Measurements from ENCODE around the gene GNPDA1. TPM values are rescaled to one million over a fixed set of nuclear protein-coding genes. Genes with fewer than 3 reads are reported as not detected.
"Not testable (repeated sequence)": the region's sequence is repeated elsewhere in the genome, so short reads cannot be mapped to it uniquely, and the experiment has no call there.

The GNPDA1 gene
- 8.6 TPM for polyA plus RNA-seq (2012; ENCODE audit: low read depth, missing spikeins)

GRCh38 chr5:142012792-142013388, at the start of gene GNPDA1:
Gene GNPDA1, minus strand, starts transcription at chr5:142013027. Its CDS starts 992 bp downstream, at chr5:142012035.
- no peak for TF ChIP-seq POLR2AphosphoS5 (IDR thresholded peaks at IDR 0.05; ENCODE audit: low read depth, low read length)
- no peak for TF ChIP-seq TAF1 (IDR thresholded peaks at IDR 0.05; ENCODE audit: low read depth, low read length)
- TF ChIP-seq POLR2A (IDR thresholded peaks at IDR 0.05; ENCODE audit: low read depth, low read length): peak; percentile 24; the same call in 1 of the 2 replicates
- no peak for TF ChIP-seq POU2F2 (IDR thresholded peaks at IDR 0.05; ENCODE audit: low read depth, low read length)
- no peak for TF ChIP-seq SPI1 (IDR thresholded peaks at IDR 0.05; ENCODE audit: low read depth, low read length)
- peak; percentile 85 for FAIRE-seq

DNA sequence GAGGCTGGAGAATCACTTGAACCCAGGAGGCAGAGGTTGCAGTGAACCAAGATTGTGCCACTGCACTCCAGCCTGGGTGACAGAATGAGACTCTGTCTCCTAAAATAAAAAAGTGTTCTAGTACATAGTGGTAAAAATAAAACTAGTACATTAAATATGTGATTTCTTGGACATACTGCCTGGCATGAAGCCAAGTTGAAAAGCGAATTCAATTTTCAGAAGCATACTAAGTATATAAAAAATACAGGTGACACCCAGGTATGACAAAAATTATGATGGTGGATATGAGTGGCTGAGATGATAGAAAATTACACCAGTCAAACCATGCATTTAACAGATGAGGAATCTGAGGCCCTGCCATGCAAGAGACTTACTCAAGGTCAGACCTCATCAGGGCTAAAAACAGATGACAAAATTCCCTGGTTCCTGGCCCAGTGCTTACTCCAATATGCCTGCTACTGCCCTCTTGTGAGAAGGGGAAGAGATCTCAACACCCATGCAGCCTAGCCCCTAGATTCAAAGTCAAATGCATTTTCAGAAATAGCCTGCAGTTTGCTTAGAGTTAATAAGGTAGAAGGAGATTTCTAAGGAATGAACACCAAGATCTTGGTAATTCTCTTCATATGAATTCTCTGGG, 46.6 kb upstream of the GNPDA1 start:
- FAIRE-seq (no peak), DNase-seq (ENCODE audit: insufficient read length, low spot score) (no peak)
- TF ChIP-seq TAF1 (IDR thresholded peaks at IDR 0.05; ENCODE audit: low read depth, low read length) (no peak), POLR2A (IDR thresholded peaks at IDR 0.05; ENCODE audit: low read depth, low read length) (no peak), SPI1 (IDR thresholded peaks at IDR 0.05; ENCODE audit: low read depth, low read length) (no peak), POLR2AphosphoS5 (IDR thresholded peaks at IDR 0.05; ENCODE audit: low read depth, low read length) (no peak), PAX5 (IDR thresholded peaks at IDR 0.05; ENCODE audit: insufficient read depth, low read length, severe bottlenecking) (no peak), POU2F2 (IDR thresholded peaks at IDR 0.05; ENCODE audit: low read depth, low read length) (no peak)

More at GRCh38 chr5:142012792-142013388, at the start of gene GNPDA1:
- DNase-seq (ENCODE audit: insufficient read length, low spot score): peak; percentile 70

DNA sequence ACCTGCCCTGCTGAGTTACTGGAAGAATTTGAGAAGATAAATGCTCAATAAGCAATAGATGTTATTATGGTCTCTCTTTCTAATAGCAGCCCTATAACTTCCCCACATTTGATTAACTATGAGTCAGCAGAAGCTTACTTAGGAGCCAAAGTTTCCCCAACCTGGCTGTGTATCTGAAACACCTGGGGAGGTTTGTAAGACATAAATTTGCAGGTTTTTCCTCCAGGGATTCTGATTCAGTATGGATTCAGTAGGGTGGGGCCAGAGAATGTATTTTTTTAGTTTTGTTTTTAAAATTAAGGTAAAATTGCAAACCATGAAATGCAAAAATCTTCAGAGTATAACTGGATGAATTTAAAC, 44.9 kb upstream of the GNPDA1 start:
- no peak for FAIRE-seq
- no peak for TF ChIP-seq TAF1 (IDR thresholded peaks at IDR 0.05; ENCODE audit: low read depth, low read length)
- no peak for TF ChIP-seq SPI1 (IDR thresholded peaks at IDR 0.05; ENCODE audit: low read depth, low read length)
- TF ChIP-seq PAX5 (IDR thresholded peaks at IDR 0.05; ENCODE audit: insufficient read depth, low read length, severe bottlenecking): no peak
- TF ChIP-seq POU2F2 (IDR thresholded peaks at IDR 0.05; ENCODE audit: low read depth, low read length): no peak
- TF ChIP-seq POLR2AphosphoS5 (IDR thresholded peaks at IDR 0.05; ENCODE audit: low read depth, low read length): no peak
- no peak for TF ChIP-seq POLR2A (IDR thresholded peaks at IDR 0.05; ENCODE audit: low read depth, low read length)
- DNase-seq (ENCODE audit: insufficient read length, low spot score): no peak

DNA sequence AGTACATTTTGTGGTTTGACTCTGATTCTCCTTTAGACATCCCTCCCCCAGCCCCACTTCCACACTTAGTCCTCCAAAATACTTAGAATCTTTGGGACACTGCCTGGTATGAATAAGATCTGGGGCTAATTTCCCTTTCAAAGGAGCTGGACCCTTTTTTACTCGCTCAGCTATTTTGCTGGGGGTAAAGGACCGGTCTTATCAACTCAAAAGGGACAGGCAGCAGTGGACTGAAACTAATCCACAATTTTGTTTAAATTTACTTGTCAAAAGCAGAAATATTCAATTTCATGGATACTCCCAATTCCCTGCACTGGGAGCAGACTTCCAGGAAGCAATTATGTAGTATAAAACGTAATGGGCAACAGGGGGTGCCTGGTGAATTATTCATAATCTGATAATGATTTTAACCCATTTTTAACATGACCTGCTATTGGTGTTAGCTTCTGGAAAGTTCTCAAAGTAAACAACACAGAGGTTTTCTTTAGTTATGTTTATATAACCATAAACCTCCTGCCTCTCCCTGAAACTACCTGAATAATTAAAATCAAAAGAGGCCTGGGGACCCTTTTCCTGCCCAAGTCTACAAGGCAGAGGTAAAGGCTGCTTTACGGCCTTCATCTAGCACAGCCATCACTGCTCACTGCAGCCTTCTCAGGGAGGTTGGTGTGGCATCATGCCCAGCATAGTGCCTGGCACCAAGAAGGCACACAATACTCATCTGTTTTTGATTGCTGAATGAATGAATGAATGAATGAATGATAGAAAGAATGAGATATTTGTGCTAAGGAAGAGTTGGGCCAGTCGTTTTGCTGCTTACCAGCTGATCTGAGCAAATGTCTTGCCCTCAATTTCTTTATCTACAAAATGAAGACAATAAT, 44.2 kb upstream of the GNPDA1 start:
- FAIRE-seq (no peak), DNase-seq (ENCODE audit: insufficient read length, low spot score) (no peak)
- TF ChIP-seq POLR2AphosphoS5 (IDR thresholded peaks at IDR 0.05; ENCODE audit: low read depth, low read length): no peak
- no peak for TF ChIP-seq POLR2A (IDR thresholded peaks at IDR 0.05; ENCODE audit: low read depth, low read length)

DNA sequence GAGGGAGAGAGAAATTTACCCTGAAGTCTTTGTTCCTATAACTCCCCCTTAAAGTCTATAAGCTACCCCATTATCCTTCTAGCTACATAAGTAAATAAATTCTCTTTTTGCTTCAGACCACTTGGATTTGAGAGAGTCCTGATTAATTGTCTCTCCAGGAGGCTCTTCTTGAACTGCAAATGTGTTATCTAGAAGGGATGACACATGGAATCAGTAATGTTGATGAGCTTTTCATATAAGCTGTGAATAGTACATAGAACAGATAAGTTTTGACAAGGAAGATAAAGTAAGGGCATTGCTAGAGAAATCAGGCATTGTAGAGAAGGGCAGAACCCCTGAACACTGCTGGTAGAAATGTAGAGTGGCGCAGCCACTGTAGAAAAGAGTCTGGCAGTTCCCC, 42.5 kb upstream of the GNPDA1 start:
- TF ChIP-seq POLR2AphosphoS5 (IDR thresholded peaks at IDR 0.05; ENCODE audit: low read depth, low read length): no peak
- no peak for TF ChIP-seq SPI1 (IDR thresholded peaks at IDR 0.05; ENCODE audit: low read depth, low read length)
- no peak for FAIRE-seq

DNA sequence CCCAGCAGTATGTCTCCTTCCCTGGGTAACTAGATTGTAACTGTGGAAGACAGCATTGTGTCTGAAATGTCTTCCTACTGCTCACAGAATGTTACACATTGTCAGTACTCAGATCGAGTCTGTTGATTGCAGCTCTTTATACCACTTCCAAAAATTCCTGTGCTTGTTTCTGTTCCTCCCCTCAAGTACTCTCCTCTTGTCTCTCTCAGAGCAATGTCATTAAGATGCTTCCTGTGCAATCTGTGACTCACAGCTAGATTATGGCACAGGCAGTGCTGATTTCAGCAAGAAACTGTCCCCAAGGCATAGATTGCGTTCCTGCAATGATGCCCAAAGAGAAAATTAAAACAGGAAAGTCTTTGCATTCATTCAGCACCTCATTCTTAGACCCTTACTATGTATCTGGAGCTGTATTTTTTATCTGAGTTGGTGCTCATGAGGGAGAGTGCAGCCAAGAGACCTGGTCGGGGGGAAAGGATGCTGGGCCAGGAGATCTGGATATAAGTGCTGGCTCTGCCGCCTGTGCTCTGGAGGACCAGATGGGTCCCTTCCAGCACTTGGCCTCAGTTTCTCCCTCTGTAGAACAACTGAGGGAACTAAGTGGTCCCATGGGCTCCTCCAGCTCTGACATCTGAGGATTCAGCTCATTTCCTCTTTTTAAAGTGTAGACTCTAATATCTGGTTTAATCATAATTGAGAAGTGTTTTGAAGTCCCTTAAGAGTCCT, 40.8 kb upstream of the GNPDA1 start:
- no peak for TF ChIP-seq PAX5 (IDR thresholded peaks at IDR 0.05; ENCODE audit: insufficient read depth, low read length, severe bottlenecking)
- TF ChIP-seq POU2F2 (IDR thresholded peaks at IDR 0.05; ENCODE audit: low read depth, low read length): no peak
- no peak for TF ChIP-seq POLR2AphosphoS5 (IDR thresholded peaks at IDR 0.05; ENCODE audit: low read depth, low read length)
- no peak for TF ChIP-seq POLR2A (IDR thresholded peaks at IDR 0.05; ENCODE audit: low read depth, low read length)
- no peak for TF ChIP-seq SPI1 (IDR thresholded peaks at IDR 0.05; ENCODE audit: low read depth, low read length)
- no peak for TF ChIP-seq TAF1 (IDR thresholded peaks at IDR 0.05; ENCODE audit: low read depth, low read length)
- DNase-seq (ENCODE audit: insufficient read length, low spot score) (no peak), FAIRE-seq (no peak)

More for the DNA sequence above, 42.5 kb upstream of the GNPDA1 start:
- DNase-seq (ENCODE audit: insufficient read length, low spot score): no peak

- not testable (repeated sequence) for FAIRE-seq; DNase-seq (ENCODE audit: insufficient read length, low spot score)
These were observed 39.2 kb upstream of the GNPDA1 start for GRCh38 chr5:142052026-142052425.

GRCh38 chr5:142048272-142048671, 35.4 kb upstream of the GNPDA1 start:
- FAIRE-seq (no peak), DNase-seq (ENCODE audit: insufficient read length, low spot score) (no peak)
- TF ChIP-seq POU2F2 (IDR thresholded peaks at IDR 0.05; ENCODE audit: low read depth, low read length) (no peak), POLR2A (IDR thresholded peaks at IDR 0.05; ENCODE audit: low read depth, low read length) (no peak), SPI1 (IDR thresholded peaks at IDR 0.05; ENCODE audit: low read depth, low read length) (no peak)

DNA sequence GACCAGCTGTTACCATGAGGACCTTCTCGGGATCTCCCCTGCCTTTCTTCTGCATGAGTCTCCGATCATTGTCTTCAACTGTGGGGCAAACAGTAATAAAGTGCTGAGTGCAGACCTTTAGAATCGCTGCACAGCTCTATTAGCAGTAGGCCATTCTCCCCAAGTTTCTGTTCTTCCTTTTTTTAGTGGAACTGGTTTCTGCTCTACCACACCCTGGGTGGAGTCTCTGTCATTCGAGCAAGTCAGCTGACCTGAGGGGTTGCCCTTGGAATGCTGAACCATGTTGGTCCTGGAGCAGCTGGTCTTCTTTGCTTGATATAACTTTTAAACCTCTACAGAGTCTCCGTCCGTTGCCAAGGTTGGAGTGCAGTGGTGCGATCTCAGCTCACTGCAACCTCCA, 33.4 kb upstream of the GNPDA1 start:
- DNase-seq (ENCODE audit: insufficient read length, low spot score) (no peak), FAIRE-seq (no peak)
- TF ChIP-seq POLR2A (IDR thresholded peaks at IDR 0.05; ENCODE audit: low read depth, low read length): no peak
- TF ChIP-seq POU2F2 (IDR thresholded peaks at IDR 0.05; ENCODE audit: low read depth, low read length): no peak
- no peak for TF ChIP-seq POLR2AphosphoS5 (IDR thresholded peaks at IDR 0.05; ENCODE audit: low read depth, low read length)
- no peak for TF ChIP-seq PAX5 (IDR thresholded peaks at IDR 0.05; ENCODE audit: insufficient read depth, low read length, severe bottlenecking)
- TF ChIP-seq TAF1 (IDR thresholded peaks at IDR 0.05; ENCODE audit: low read depth, low read length): no peak
- TF ChIP-seq SPI1 (IDR thresholded peaks at IDR 0.05; ENCODE audit: low read depth, low read length): no peak

DNA sequence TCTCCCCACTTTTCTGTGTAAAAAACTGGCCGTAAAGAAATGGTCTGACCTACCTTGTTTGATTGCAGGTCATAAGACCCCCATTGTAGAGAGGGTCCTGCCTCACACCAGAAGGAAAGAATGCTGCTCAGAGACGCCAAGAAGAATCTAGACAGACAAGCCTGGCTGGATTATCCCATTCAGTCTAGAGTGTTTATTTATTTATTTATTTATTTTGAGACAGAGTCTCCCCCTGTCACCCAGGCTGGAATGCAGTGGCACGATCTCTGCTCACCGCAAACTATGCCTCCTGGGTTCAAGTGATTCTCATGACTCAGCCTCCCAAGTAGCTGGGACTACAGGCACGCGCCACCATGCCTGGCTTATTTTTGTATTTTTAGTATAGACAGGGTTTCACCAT, 28.1 kb upstream of the GNPDA1 start:
- not testable (repeated sequence) for DNase-seq (ENCODE audit: insufficient read length, low spot score); FAIRE-seq
